Parathyroid adenoma (tissue), 2 donors: Measurements from ENCODE around the gene CLNK.

Experiments
- H2AFZ ChIP-seq: fragments of 300-600 bp; sonication (generic); one replicate; pipeline ENCODE4 v1.7.0; 2017; ENCODE audit warnings: antibody characterized with exemption, mild to moderate bottlenecking
- H3K27ac ChIP-seq: fragments of 300-600 bp; sonication (generic); one replicate; pipeline ENCODE4 v1.7.0; 2017
- H3K27me3 ChIP-seq: fragments of 300-600 bp; sonication (generic); one replicate; pipeline ENCODE4 v1.7.0; 2017; ENCODE audit warnings: low read length; ENCODE audit not compliant: control insufficient read depth, insufficient read depth
- H3K36me3 ChIP-seq: fragments of 300-600 bp; sonication (generic); one replicate; pipeline ENCODE4 v1.7.0; 2017; ENCODE audit warnings: low read length; ENCODE audit not compliant: control insufficient read depth, insufficient read depth
- H3K4me1 ChIP-seq: fragments of 300-600 bp; sonication (generic); one replicate; pipeline ENCODE4 v1.7.0; 2017; ENCODE audit warnings: control low read depth
- H3K4me2 ChIP-seq: fragments of 300-600 bp; sonication (generic); one replicate; pipeline ENCODE4 v1.7.0; 2017; ENCODE audit warnings: low read length
- H3K4me3 ChIP-seq: fragments of 300-600 bp; sonication (generic); one replicate; pipeline ENCODE4 v1.7.0; 2017; ENCODE audit warnings: low read depth, low read length
- H3K79me2 ChIP-seq: fragments of 300-600 bp; sonication (generic); one replicate; pipeline ENCODE4 v1.7.0; 2017; ENCODE audit warnings: control low read depth
- H3K9ac ChIP-seq: fragments of 300-600 bp; sonication (generic); one replicate; pipeline ENCODE4 v1.7.0; 2017; ENCODE audit warnings: mild to moderate bottlenecking
- H3K9me3 ChIP-seq: fragments of 300-600 bp; sonication (generic); one replicate; pipeline ENCODE4 v1.7.0; 2017; ENCODE audit warnings: low read length; ENCODE audit not compliant: control insufficient read depth
- TF ChIP-seq, protein P1 (sequence below): fragments of 300-600 bp; sonication (generic); IDR thresholded peaks from one replicate; pipeline ENCODE4 v1.7.0; 2017; ENCODE audit warnings: antibody characterized with exemption, mild to moderate bottlenecking
- donor health status: primary hyperparathyroidism.

Gene CLNK

DNA sequence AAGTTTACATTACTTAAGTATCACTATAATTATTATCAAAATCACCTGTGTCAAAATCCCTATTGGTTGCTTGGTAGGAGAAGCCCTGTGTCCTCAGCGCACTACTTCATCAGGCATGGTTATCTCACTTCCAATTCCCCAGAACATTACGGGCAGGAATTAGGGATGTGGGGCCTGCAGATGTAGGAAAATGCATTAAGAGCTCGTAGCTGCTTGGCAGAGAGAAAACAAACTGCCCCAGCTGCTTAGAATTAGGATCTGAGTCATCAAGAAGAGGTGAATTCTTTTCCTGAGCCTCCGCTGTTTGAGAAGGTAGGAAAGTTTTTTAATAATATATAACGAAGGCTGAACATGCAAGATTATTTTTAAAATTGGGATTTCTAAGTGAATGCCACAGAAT, 31.1 kb upstream of the CLNK start:
- Histone ChIP-seq H2AFZ (no peak overlapping the region), H3K4me2 (no peak overlapping the region), H3K27ac (no peak overlapping the region), H3K36me3 (no peaks in the 10 kb centered on the region), H3K79me2 (no peaks in the 10 kb centered on the region), H3K4me1 (no peaks in the 10 kb centered on the region), H3K4me3 (no peak overlapping the region), H3K27me3 (no peaks in the 10 kb centered on the region), H3K9ac (no peak overlapping the region), H3K9me3 (no peaks in the 10 kb centered on the region)
- TF ChIP-seq, protein P1, sequence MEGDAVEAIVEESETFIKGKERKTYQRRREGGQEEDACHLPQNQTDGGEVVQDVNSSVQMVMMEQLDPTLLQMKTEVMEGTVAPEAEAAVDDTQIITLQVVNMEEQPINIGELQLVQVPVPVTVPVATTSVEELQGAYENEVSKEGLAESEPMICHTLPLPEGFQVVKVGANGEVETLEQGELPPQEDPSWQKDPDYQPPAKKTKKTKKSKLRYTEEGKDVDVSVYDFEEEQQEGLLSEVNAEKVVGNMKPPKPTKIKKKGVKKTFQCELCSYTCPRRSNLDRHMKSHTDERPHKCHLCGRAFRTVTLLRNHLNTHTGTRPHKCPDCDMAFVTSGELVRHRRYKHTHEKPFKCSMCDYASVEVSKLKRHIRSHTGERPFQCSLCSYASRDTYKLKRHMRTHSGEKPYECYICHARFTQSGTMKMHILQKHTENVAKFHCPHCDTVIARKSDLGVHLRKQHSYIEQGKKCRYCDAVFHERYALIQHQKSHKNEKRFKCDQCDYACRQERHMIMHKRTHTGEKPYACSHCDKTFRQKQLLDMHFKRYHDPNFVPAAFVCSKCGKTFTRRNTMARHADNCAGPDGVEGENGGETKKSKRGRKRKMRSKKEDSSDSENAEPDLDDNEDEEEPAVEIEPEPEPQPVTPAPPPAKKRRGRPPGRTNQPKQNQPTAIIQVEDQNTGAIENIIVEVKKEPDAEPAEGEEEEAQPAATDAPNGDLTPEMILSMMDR, result no peak

DNA sequence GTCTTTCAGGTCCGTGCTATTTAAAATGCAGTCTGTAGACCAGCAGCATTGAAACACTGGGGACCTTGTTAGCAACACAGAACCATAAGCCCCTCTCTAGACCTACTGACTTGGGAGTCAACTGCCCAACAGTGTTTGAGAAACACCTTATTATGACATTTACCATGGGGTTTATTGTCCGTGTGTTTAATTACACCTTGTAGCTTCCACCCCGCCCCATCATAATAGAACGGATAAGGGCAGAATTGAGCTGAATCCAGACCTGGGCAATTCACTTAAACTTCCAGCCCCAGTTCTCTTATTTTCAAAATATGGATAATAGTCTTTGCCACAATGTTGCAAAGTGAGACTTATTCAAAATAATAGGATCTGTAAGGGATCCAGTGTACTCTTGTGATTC, 30.6 kb upstream of the CLNK start:
- Histone ChIP-seq H3K36me3 (no peaks in the 10 kb centered on the region), H3K4me1 (no peaks in the 10 kb centered on the region), H2AFZ (no peak overlapping the region), H3K4me3 (no peak overlapping the region), H3K9me3 (no peaks in the 10 kb centered on the region), H3K9ac (no peak overlapping the region), H3K79me2 (no peaks in the 10 kb centered on the region), H3K27me3 (no peaks in the 10 kb centered on the region), H3K4me2 (no peak overlapping the region), H3K27ac (no peak overlapping the region)
- TF ChIP-seq, protein P1, result no peak

DNA sequence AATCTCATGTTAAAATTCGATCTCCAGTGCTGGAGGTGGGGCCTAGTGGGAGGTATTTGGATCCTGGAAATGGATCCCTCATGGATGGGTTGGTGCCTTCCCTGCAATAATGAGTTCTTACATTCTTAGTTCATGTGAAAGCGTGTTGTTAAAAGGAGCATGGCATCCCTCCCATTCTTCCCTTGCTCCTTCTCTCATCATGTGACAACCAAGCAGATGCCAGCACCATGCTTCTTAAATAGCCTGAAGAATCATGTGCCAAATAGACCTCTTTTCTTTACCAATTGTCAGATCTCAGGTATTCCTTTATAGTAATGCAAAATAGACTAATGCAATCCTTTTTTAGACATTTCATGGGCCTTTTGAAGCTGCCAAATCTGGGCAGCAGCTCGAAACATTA, 29.0 kb upstream of the CLNK start:
- no peak overlapping the region for H2AFZ ChIP-seq
- TF ChIP-seq, protein P1, result no peak
- H3K27me3 ChIP-seq, result no peaks in the 10 kb centered on the region
- no peak overlapping the region for H3K9ac ChIP-seq
- H3K4me3 ChIP-seq, result no peak overlapping the region
- no peak overlapping the region for H3K27ac ChIP-seq
- no peaks in the 10 kb centered on the region for H3K36me3 ChIP-seq
- H3K4me2 ChIP-seq, result no peak overlapping the region
- no peaks in the 10 kb centered on the region for H3K9me3 ChIP-seq
- no peaks in the 10 kb centered on the region for H3K4me1 ChIP-seq
- H3K79me2 ChIP-seq, result no peaks in the 10 kb centered on the region

DNA sequence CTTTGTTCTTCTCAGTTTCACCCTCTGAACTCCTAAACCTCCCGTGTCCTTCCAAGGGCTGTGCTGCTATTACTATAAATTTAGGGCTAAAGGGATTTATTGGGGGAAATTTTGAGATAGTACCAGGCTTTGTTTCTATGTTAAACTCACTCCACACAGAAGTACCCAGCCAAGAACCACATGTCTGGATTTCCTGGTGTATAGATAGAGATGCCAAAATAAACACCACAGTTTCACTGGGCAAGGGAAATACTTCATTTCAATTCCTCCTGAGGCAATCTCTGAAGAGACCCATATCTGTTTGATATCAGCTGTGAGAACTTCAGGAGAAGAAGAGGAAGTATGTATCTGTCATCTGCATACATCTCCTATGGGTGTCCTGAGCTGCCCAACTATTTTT, 21.7 kb upstream of the CLNK start:
- no peak overlapping the region for H2AFZ ChIP-seq
- H3K9ac ChIP-seq, result no peak overlapping the region
- TF ChIP-seq, protein P1, result no peak
- no peaks in the 10 kb centered on the region for H3K27me3 ChIP-seq
- no peaks in the 10 kb centered on the region for H3K4me1 ChIP-seq
- H3K79me2 ChIP-seq, result no peaks in the 10 kb centered on the region
- no peaks in the 10 kb centered on the region for H3K9me3 ChIP-seq
- H3K27ac ChIP-seq, result no peak overlapping the region
- H3K36me3 ChIP-seq, result no peaks in the 10 kb centered on the region
- no peak overlapping the region for H3K4me2 ChIP-seq
- no peak overlapping the region for H3K4me3 ChIP-seq

DNA sequence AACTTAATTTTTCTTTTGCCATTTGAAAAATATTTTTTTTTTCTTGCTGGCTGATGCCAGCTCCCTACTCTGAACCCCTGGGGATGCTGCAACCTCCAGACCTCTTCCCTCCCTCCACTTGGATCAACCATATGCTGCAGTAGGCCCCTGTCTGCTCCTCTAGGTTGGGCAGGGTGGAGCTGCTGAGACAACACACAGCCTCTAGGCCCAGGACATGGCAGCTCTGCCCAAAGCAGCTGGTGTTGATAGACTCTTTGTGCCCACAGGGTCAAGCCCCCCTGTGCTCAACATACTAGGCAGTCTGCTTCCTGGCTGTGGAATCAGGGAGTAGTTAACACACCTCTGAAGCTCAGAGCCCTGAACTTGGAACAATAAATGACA, 19.9 kb upstream of the CLNK start:
- Histone ChIP-seq H3K9me3 (no peaks in the 10 kb centered on the region), H3K79me2 (no peaks in the 10 kb centered on the region), H3K4me2 (no peak overlapping the region), H3K4me1 (no peaks in the 10 kb centered on the region), H3K4me3 (no peak overlapping the region), H3K27me3 (no peaks in the 10 kb centered on the region), H3K27ac (no peak overlapping the region), H3K9ac (no peak overlapping the region), H2AFZ (no peak overlapping the region), H3K36me3 (no peaks in the 10 kb centered on the region)
- TF ChIP-seq, protein P1, result no peak
